Mesenchymal stem cell (in vitro differentiated cells and primary cell): Measurements from ENCODE around the gene NLGN4X.

Source experiments
- DNase-seq: peaks from one replicate; pipeline ENCODE4 v3.0.0-alpha.2; 2013
- H2AFZ ChIP-seq: one replicate; pipeline ENCODE4 v1.6.1; 2013; ENCODE audit warnings: low read depth, mild to moderate bottlenecking, control low read depth, inconsistent platforms, low read length, moderate library complexity
- H2AK5ac ChIP-seq: 2 replicates; pipeline ENCODE4 v1.6.1; 2013; ENCODE audit warnings: low read length, moderate library complexity, mild to moderate bottlenecking, inconsistent platforms; ENCODE audit not compliant: severe bottlenecking
- H2BK120ac ChIP-seq: one replicate; pipeline ENCODE4 v1.6.1; 2013; ENCODE audit warnings: low read depth, mild to moderate bottlenecking, inconsistent platforms, low read length, moderate library complexity
- H2BK12ac ChIP-seq, 2 experiments: one replicate each; pipeline ENCODE4 v1.6.1; 2013; ENCODE audit warnings: inconsistent platforms in 2 of 2, low read length in 2 of 2, mild to moderate bottlenecking in 2 of 2, moderate library complexity in 2 of 2, control low read depth in 1 of 2
- H2BK15ac ChIP-seq: one replicate; pipeline ENCODE4 v1.6.1; 2013; ENCODE audit warnings: mild to moderate bottlenecking, low read depth, inconsistent platforms; ENCODE audit not compliant: poor library complexity, severe bottlenecking
- H2BK5ac ChIP-seq: 2 replicates; pipeline ENCODE4 v1.6.1; 2013; ENCODE audit warnings: low read depth, mild to moderate bottlenecking, low read length, control low read depth, inconsistent platforms; ENCODE audit not compliant: poor library complexity, severe bottlenecking
- H3K14ac ChIP-seq, 2 experiments: one replicate each; pipeline ENCODE4 v1.6.1; 2013; ENCODE audit warnings: inconsistent platforms in 2 of 2, low read length in 2 of 2, control low read depth in 1 of 2, mild to moderate bottlenecking in 1 of 2, moderate library complexity in 1 of 2
- H3K18ac ChIP-seq, 2 experiments: one replicate each; pipeline ENCODE4 v1.6.1; 2013; ENCODE audit warnings: inconsistent platforms in 2 of 2, low read length in 2 of 2, control low read depth in 1 of 2, low read depth in 1 of 2, mild to moderate bottlenecking in 1 of 2
- H3K23ac ChIP-seq, 2 experiments: one replicate each; pipeline ENCODE4 v1.6.1; 2013; ENCODE audit warnings: inconsistent platforms in 2 of 2, low read length in 2 of 2, mild to moderate bottlenecking in 2 of 2, moderate library complexity in 2 of 2, control low read depth in 1 of 2
- H3K27ac ChIP-seq: 2 replicates; pipeline ENCODE4 v1.5.1; 2013; ENCODE audit warnings: mild to moderate bottlenecking, moderate library complexity, low read length, control low read depth, inconsistent platforms; ENCODE audit not compliant: poor library complexity, severe bottlenecking
- H3K27me3 ChIP-seq, 2 experiments: 2 replicates each; pipeline versions ENCODE4 v1.6.1 to v1.7.0; 2013; ENCODE audit warnings: low read length in 2 of 2, mild to moderate bottlenecking in 2 of 2, moderate library complexity in 2 of 2, control low read depth in 1 of 2, inconsistent platforms in 1 of 2; ENCODE audit not compliant: control insufficient read depth in 1 of 2, insufficient read depth in 1 of 2
- H3K36me3 ChIP-seq, 2 experiments: 2 replicates each; pipeline versions ENCODE4 v1.6.1 to v1.7.0; 2013; ENCODE audit warnings: low read length in 2 of 2, control low read depth in 1 of 2, inconsistent platforms in 1 of 2, low read depth in 1 of 2, mild to moderate bottlenecking in 1 of 2; ENCODE audit not compliant: insufficient read depth in 2 of 2, control insufficient read depth in 1 of 2
- H3K4ac ChIP-seq, 2 experiments: one replicate each; pipeline ENCODE4 v1.6.1; 2013; ENCODE audit warnings: inconsistent platforms in 2 of 2, low read length in 2 of 2, mild to moderate bottlenecking in 2 of 2, moderate library complexity in 2 of 2, control low read depth in 1 of 2, low read depth in 1 of 2
- H3K4me1 ChIP-seq: 2 replicates; pipeline ENCODE4 v1.6.1; 2013; ENCODE audit warnings: low read depth, low read length, control low read depth; ENCODE audit not compliant: control insufficient read depth, insufficient read depth
- H3K4me2 ChIP-seq: 2 replicates; pipeline ENCODE4 v1.6.1; 2013; ENCODE audit warnings: low read length, mild to moderate bottlenecking, inconsistent platforms; ENCODE audit not compliant: poor library complexity, severe bottlenecking
- H3K4me3 ChIP-seq, 2 experiments: 2 replicates each; pipeline versions ENCODE4 v1.5.1 to v1.7.0; 2013; ENCODE audit warnings: low read length in 2 of 2, mild to moderate bottlenecking in 2 of 2, control low read depth in 1 of 2, low read depth in 1 of 2; ENCODE audit not compliant: insufficient read depth in 1 of 2
- H3K79me1 ChIP-seq: replicated peaks from 2 replicates; pipeline ENCODE4 v1.6.1; 2013; ENCODE audit warnings: mild to moderate bottlenecking, control low read depth, low read length, inconsistent platforms; ENCODE audit not compliant: poor library complexity, severe bottlenecking
- H3K9ac ChIP-seq: 2 replicates; pipeline ENCODE4 v1.7.0; 2013; ENCODE audit warnings: mild to moderate bottlenecking, low read length, moderate library complexity
- H3K9me3 ChIP-seq: 2 replicates; pipeline ENCODE4 v1.7.0; 2013; ENCODE audit warnings: mild to moderate bottlenecking, low read length; ENCODE audit not compliant: control insufficient read depth
- H4K8ac ChIP-seq: one replicate; pipeline ENCODE4 v1.6.1; 2013; ENCODE audit warnings: inconsistent platforms, mild to moderate bottlenecking, low read length, moderate library complexity
- H4K91ac ChIP-seq: one replicate; pipeline ENCODE4 v1.6.1; 2013; ENCODE audit warnings: mild to moderate bottlenecking, low read length, inconsistent platforms
- WGBS: methylation state at CpG from one replicate; pipeline ENCODE4 v1.1.7; 2013; ENCODE audit warnings: mixed read lengths; 5-methylcytosine and 5-hydroxymethylcytosine counted together

The NLGN4X gene

GRCh38 chrX:6041630-6042029, 187.0 kb downstream of the NLGN4X start:
- Histone ChIP-seq H3K4ac (no peak overlapping the region), H3K27ac (no peak overlapping the region), H3K14ac (no peak overlapping the region), H3K79me1 (no peaks in the 10 kb centered on the region), H2BK15ac (no peak overlapping the region), H3K36me3 (no peaks in the 10 kb centered on the region), H3K23ac (no peak overlapping the region), H2BK12ac (no peak overlapping the region), H2BK5ac (no peak overlapping the region), H2AFZ (no peak overlapping the region), H3K18ac (no peak overlapping the region), H2BK120ac (no peak overlapping the region), H4K8ac (no peak overlapping the region), H3K4me2 (no peak overlapping the region), H4K91ac (no peak overlapping the region), H3K27me3 (no peaks in the 10 kb centered on the region), H3K4me3 (no peak overlapping the region), H3K9ac (no peak overlapping the region), H3K9me3 (peaks cover 9% of the 10 kb centered on the region), H3K4me1 (no peaks in the 10 kb centered on the region), H2AK5ac (no peak overlapping the region)
- no CpG with 5 or more reads among the region's 2 CpGs for WGBS
- no peak for DNase-seq

- no peaks in the 10 kb centered on the region for H3K27me3 ChIP-seq
- no peak overlapping the region for H3K4me2 ChIP-seq
- H2BK120ac ChIP-seq: no peak overlapping the region
- no peak overlapping the region for H2BK15ac ChIP-seq
- no peak overlapping the region for H3K27ac ChIP-seq
- no peak overlapping the region for H2AFZ ChIP-seq
- H4K91ac ChIP-seq: no peak overlapping the region
- H4K8ac ChIP-seq: no peak overlapping the region
- no peak overlapping the region for H3K14ac ChIP-seq
- WGBS: 95% methylated on average over 10 of the region's 11 CpGs
- no peak overlapping the region for H2AK5ac ChIP-seq
- H2BK5ac ChIP-seq: no peak overlapping the region
- H2BK12ac ChIP-seq: no peak overlapping the region
- no peak overlapping the region for H3K9ac ChIP-seq
- no peak overlapping the region for H3K18ac ChIP-seq
- H3K36me3 ChIP-seq: no peaks in the 10 kb centered on the region
- H3K79me1 ChIP-seq: no peaks in the 10 kb centered on the region
- H3K4ac ChIP-seq: no peak overlapping the region
- no peak for DNase-seq
- no peak overlapping the region for H3K23ac ChIP-seq
- H3K9me3 ChIP-seq: peaks cover 2% of the 10 kb centered on the region
- no peak overlapping the region for H3K4me3 ChIP-seq
- no peaks in the 10 kb centered on the region for H3K4me1 ChIP-seq
Observed at GRCh38 chrX:6029014-6029413, 199.7 kb downstream of the NLGN4X start.

GRCh38 chrX:6026980-6027379, 201.7 kb downstream of the NLGN4X start:
- Histone ChIP-seq H3K9me3 (peaks cover 2% of the 10 kb centered on the region), H3K4me2 (no peak overlapping the region), H2AK5ac (no peak overlapping the region), H3K4me1 (no peaks in the 10 kb centered on the region), H2AFZ (no peak overlapping the region), H2BK5ac (no peak overlapping the region), H3K36me3 (no peaks in the 10 kb centered on the region), H2BK15ac (no peak overlapping the region), H4K91ac (no peak overlapping the region), H2BK12ac (no peak overlapping the region), H2BK120ac (no peak overlapping the region), H3K23ac (no peak overlapping the region), H3K27ac (no peak overlapping the region), H4K8ac (no peak overlapping the region), H3K27me3 (no peaks in the 10 kb centered on the region), H3K18ac (no peak overlapping the region), H3K4ac (no peak overlapping the region), H3K14ac (no peak overlapping the region), H3K79me1 (no peaks in the 10 kb centered on the region), H3K9ac (no peak overlapping the region), H3K4me3 (no peak overlapping the region)
- no peak for DNase-seq
- 24% methylated on average over 3 of the region's 6 CpGs for WGBS

- Histone ChIP-seq H2BK12ac (no peak overlapping the region), H3K23ac (no peak overlapping the region), H3K27me3 (no peaks in the 10 kb centered on the region), H3K36me3 (no peaks in the 10 kb centered on the region), H3K14ac (no peak overlapping the region), H3K4ac (no peak overlapping the region), H2AK5ac (no peak overlapping the region), H3K18ac (no peak overlapping the region), H3K27ac (no peak overlapping the region), H3K9ac (no peak overlapping the region), H3K79me1 (no peaks in the 10 kb centered on the region), H4K91ac (no peak overlapping the region), H4K8ac (no peak overlapping the region), H2AFZ (no peak overlapping the region), H2BK15ac (no peak overlapping the region), H3K9me3 (peaks cover 2% of the 10 kb centered on the region), H2BK120ac (no peak overlapping the region), H3K4me1 (no peaks in the 10 kb centered on the region), H2BK5ac (no peak overlapping the region), H3K4me2 (no peak overlapping the region), H3K4me3 (no peak overlapping the region)
- DNase-seq: no peak
- WGBS: 60% methylated on average over 1 of the region's 7 CpGs
Observed at GRCh38 chrX:6026429-6026828, 202.2 kb downstream of the NLGN4X start.
